HepG2 (cell line): ENCODE results near the gene SRSF8. TPM values are rescaled to one million over a fixed set of nuclear protein-coding genes. Genes with fewer than 3 reads are reported as not detected.
A peak's percentile ranks its signal among the peaks of the same experiment; 100 is the strongest.

ENCODE experiments used
- ISX ChIP-seq: sonication (generic); formaldehyde crosslinking; conservative IDR thresholded peaks from 2 replicates; pipeline ENCODE4 v1.5.0; 2020; ENCODE audit warnings: missing genetic modification reagents
- JUND ChIP-seq: sonication (generic); formaldehyde crosslinking; IDR thresholded peaks from 2 replicates; pipeline ENCODE4 v1.8.0; 2022; ENCODE audit warnings: mild to moderate bottlenecking, missing genetic modification reagents
- KAT8 ChIP-seq: IDR thresholded peaks from 2 replicates; pipeline ENCODE4 v1.6.1; 2016; ENCODE audit warnings: missing genetic modification reagents, missing compliant biosample characterization
- MYNN ChIP-seq: sonication (generic); formaldehyde crosslinking; IDR thresholded peaks from 2 replicates; pipeline ENCODE4 v1.4.0; 2020; ENCODE audit warnings: mild to moderate bottlenecking, low read depth, missing genetic modification reagents
- PBX3 ChIP-seq: sonication (generic); formaldehyde crosslinking; IDR thresholded peaks from 2 replicates; pipeline ENCODE4 v1.8.1; 2023; ENCODE audit warnings: missing genetic modification reagents, inconsistent platforms, borderline replicate concordance
- PRDM4 ChIP-seq: sonication (generic); formaldehyde crosslinking; IDR thresholded peaks from 2 replicates; pipeline ENCODE4 v1.9.0; 2021; ENCODE audit warnings: missing genetic modification reagents, borderline replicate concordance
- PREB ChIP-seq: sonication (generic); formaldehyde crosslinking; IDR thresholded peaks from 2 replicates; pipeline ENCODE4 v1.4.0; 2020; ENCODE audit warnings: missing genetic modification reagents
- PRPF4 ChIP-seq: fragments of 200-400 bp; formaldehyde crosslinking; IDR thresholded peaks from 2 replicates; pipeline ENCODE4 v1.6.1; 2016; ENCODE audit warnings: low read length, low read depth; ENCODE audit not compliant: poor library complexity, severe bottlenecking
- REST ChIP-seq, 2 experiments: IDR thresholded peaks; 2 replicates each; pipeline ENCODE4 v1.6.1; 2011 to 2012; ENCODE audit warnings: low read length in 2 of 2, borderline replicate concordance in 1 of 2, low read depth in 1 of 2, mild to moderate bottlenecking in 1 of 2, moderate library complexity in 1 of 2
- SMAD9 ChIP-seq: sonication (generic); formaldehyde crosslinking; IDR thresholded peaks from 2 replicates; pipeline ENCODE4 v1.5.1; 2020; ENCODE audit warnings: mild to moderate bottlenecking, missing genetic modification reagents
- SPEN ChIP-seq: sonication (generic); formaldehyde crosslinking; IDR thresholded peaks from 2 replicates; pipeline ENCODE4 v1.5.1; 2020; ENCODE audit warnings: low read depth, mild to moderate bottlenecking, missing genetic modification reagents
- TAF1 ChIP-seq: sonication (generic); formaldehyde crosslinking; IDR thresholded peaks from 2 replicates; pipeline ENCODE4 v1.4.0; 2020; ENCODE audit warnings: missing genetic modification reagents
- TBX3 ChIP-seq: fragments of 450-650 bp; IDR thresholded peaks from 2 replicates; pipeline ENCODE4 v1.6.1; 2017; ENCODE audit warnings: antibody characterized with exemption, mild to moderate bottlenecking, inconsistent platforms, borderline replicate concordance
- ZBTB1 ChIP-seq: sonication (generic); formaldehyde crosslinking; IDR thresholded peaks from 2 replicates; pipeline ENCODE4 v1.4.0; 2020; ENCODE audit warnings: missing genetic modification reagents, borderline replicate concordance
- ZFP41 ChIP-seq: sonication (generic); formaldehyde crosslinking; IDR thresholded peaks from 2 replicates; pipeline ENCODE4 v1.4.0; 2020; ENCODE audit warnings: mild to moderate bottlenecking, missing genetic modification reagents, borderline replicate concordance
- ZIK1 ChIP-seq: sonication (generic); formaldehyde crosslinking; IDR thresholded peaks from 2 replicates; pipeline ENCODE4 v1.5.0; 2020; ENCODE audit warnings: mild to moderate bottlenecking, low read depth, missing genetic modification reagents, borderline replicate concordance
- ZNF18 ChIP-seq: sonication (generic); formaldehyde crosslinking; IDR thresholded peaks from 2 replicates; pipeline ENCODE4 v1.8.0; 2022; ENCODE audit warnings: mild to moderate bottlenecking, missing genetic modification reagents; ENCODE audit not compliant: insufficient replicate concordance
- polyA plus RNA-seq, 8 experiments: library from polyadenylated mRNA; depleted of rRNA in 3 of 8; stranded (reverse) in 7 of 8; unstranded in 1 of 8; fragments of >200 nt; fragmentation: Illumina TruSeq in 4 of 8; extraction: Trizol in 4 of 8; gene quantifications; 2 replicates each; pipeline versions ENCODE4 v1.2.1 to v1.2.3, GENCODE V29; 2011 to 2016; ENCODE audit warnings: low read depth in 4 of 8, missing spikeins in 1 of 8, mixed read lengths in 1 of 8; ENCODE audit not compliant: insufficient read depth in 1 of 8
- total RNA-seq, 5 experiments: library from RNA; depleted of rRNA; stranded (reverse); fragments of >200 nt; fragmentation: Illumina TruSeq; extraction: Trizol; gene quantifications; 2 replicates each; pipeline ENCODE4 v1.2.3, GENCODE V29; 2016; ENCODE audit warnings: low read depth in 1 of 5

SRSF8 gene
- total and polyA plus RNA-seq, 2 of the 13 experiments (the other 11 are each of a cell fraction or from before 2014, with no cell fraction given), result 21.8 to 25.8 TPM

GRCh38 chr11:95089620-95090542, 23.2 kb downstream of the SRSF8 start, which contains the start of gene ENDOD1 (continued):
- TF ChIP-seq PREB (CRISPR knock-in tag) (no peak), ZNF18 (CRISPR knock-in tag) (no peak), ZIK1 (CRISPR knock-in tag) (peak; percentile 70; the same call in 1 of the 2 replicates), ZFP41 (CRISPR knock-in tag) (no peak), TAF1 (CRISPR knock-in tag) (peak; percentile 61; the same call in 1 of the 2 replicates), KAT8 (CRISPR knock-in tag) (no peak), TBX3 (no peak), JUND (CRISPR knock-in tag) (no peak), PRPF4 (no peak), REST (IDR thresholded peaks at IDR 0.05; ENCODE audit: borderline replicate concordance in 1 of 2, low read depth in 1 of 2, low read length in 2 of 2) (no peak), PRDM4 (CRISPR knock-in tag) (no peak), ZBTB1 (CRISPR knock-in tag) (no peak), ISX (CRISPR knock-in tag) (no peak), MYNN (CRISPR knock-in tag) (no peak), PBX3 (no peak), SPEN (no peak), SMAD9 (CRISPR knock-in tag) (no peak)
